ENCODE measurements around the gene SHROOM1.

Gene SHROOM1

DNA sequence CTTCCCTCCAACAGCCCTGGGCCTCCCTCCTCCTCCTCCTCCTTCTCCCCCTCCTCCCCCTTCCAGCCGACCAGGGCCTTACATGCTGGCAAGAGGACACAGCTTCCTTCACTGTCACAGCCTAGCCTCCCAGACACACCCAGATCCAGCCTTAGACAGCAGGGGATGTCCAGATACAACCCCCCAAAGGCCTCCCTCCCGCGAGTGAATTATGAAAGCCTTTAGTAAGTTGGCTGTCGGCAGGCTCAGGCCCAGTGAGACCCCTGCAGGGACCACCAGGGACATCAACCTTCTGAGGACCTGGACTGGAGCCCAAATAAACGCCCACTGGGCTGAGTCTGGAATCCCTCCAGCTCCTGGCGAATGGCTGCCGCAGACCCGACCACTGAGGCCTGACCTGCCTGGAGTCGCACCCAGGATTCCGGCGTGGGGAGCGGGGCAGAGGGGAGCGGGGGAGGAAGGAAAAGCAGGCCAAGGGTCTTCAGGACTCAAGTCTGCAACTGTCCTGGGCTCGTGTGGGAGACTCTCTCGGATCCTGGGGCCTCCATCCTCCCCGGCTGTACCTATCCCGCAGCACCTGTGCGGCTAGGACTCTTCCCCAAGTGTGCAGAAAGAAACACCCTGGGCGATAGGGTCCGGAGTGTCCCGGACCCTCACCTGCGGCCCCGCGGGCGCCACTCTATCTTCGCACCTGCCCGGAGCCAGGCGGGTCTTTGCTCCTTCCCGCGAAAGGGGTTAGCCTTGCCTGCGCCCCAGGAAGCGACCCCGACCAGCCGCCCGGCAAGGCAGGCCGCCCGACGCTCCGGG is 54.1 kb downstream of the SHROOM1 start:
- no peak for DNase-seq (ENCODE audit: low read depth)

DNA sequence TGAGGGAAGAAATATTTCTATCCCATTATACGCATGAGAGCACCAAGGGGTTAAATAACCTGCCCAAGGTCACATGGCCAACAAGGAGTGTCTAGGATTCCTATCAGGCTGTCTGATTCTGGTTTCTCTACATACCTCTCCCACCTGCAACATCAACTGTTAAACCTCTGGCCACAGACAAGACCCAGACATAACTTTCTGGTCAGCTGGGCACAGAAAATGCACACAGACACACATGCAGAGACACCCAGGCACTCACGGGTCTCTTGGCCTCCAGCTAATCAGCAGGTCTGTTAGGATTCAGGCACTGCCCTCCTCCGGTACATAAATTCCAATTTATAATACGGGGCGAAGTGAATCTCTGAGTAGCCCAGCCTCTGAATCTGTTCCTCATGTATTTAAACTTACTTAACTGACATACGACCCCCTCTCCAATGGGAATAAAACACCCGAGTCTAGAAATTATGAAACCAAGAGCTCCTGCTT is 54.9 kb downstream of the SHROOM1 start:
- DNase-seq (ENCODE audit: low read depth), result no peak

DNA sequence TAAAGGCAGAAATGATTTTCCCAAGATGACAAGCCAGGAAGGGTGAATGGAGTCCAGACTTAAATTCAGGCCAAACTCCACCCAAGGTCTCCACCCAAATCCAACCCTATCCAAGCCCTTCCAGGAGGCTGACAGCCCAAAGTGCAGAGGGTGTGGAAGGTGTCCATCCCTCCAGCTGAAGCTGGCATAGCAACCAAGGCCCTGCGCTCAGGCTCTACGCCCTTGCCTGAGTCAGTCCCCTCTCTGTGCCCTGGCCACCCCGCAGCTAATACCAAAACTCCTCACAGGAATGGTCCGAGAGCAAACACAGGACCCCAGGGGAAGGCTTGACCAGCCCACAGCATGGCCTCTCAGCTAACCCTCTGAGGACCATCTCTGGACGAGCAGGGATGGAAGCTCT is 55.6 kb downstream of the SHROOM1 start:
- DNase-seq (ENCODE audit: low read depth), result no peak

DNA sequence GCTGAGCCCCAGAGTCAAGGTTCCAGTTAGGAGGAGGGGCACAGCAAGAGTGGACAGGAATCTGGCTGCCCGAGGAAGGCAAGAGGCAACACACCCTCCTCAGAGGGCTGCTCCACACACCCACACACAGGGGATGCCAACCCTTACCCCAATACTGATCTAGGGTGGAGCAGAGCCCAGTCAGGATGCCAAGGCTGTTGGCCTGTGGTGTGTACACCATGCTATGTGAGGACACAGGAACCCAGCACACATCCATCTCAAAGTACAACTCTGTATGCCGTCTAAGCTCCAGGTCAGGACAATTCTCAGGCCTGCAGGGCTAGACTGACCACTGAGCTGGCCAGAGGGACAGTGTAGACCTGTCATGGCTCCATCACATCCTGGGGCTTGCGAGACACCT is 56.0 kb downstream of the SHROOM1 start:
- no peak for DNase-seq (ENCODE audit: low read depth)

DNA sequence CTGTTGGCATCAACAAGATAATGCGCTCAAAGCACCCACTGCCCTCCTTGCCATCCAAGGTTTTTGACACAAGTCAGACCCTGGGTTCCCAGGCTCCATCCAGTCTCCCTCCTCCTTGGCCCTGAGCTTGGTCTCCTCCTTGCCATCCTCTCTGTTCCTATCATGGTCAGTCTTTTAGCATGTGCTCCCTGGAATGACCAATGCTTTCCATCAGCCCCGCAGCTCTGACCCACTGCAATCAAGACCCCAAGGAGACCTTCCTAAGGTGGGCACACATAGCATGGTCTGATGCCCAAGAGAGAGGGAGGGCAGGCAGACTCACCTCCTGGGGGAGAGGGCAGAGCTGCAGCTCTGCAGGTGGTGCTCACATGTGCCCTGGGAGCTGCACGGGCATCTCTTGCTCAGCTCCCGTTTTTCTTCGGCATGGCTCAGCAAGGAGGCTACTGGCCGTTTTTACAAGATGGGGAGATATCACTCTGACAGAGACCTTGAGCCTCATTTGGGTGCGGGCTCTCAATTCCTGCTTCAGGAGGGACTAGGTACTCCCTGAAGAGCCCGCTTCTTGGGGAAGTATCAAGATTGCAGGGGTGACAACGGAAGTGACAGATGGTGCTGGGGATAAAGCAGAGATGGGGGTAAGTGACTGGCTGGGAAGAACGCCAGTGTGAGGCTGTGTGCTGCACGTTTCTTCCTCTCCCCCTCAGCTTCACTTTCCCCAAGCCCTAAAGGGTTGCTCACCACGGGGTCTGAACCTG is 56.7 kb downstream of the SHROOM1 start:
- no peak for DNase-seq (ENCODE audit: low read depth)

DNA sequence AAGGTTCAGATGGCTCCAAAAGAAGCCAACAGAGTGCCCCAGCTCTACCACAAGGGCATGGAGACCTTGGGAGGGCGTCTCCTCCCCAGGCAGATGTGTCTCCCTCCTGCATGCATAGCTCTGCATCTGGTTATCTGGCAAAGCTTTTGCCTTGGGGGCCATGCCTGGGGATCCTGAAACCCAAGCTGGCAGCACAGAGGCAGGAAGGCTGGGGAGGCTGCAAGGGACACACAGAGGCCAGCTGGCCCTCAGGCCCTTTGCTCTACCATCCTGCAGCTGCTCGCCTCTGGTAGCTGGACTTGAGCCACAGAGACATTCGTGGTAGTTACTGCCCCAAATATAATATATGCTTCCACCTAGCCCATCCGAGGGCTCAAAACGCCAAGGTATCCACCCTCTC is 57.3 kb downstream of the SHROOM1 start:
- DNase-seq (ENCODE audit: low read depth), result no peak

DNA sequence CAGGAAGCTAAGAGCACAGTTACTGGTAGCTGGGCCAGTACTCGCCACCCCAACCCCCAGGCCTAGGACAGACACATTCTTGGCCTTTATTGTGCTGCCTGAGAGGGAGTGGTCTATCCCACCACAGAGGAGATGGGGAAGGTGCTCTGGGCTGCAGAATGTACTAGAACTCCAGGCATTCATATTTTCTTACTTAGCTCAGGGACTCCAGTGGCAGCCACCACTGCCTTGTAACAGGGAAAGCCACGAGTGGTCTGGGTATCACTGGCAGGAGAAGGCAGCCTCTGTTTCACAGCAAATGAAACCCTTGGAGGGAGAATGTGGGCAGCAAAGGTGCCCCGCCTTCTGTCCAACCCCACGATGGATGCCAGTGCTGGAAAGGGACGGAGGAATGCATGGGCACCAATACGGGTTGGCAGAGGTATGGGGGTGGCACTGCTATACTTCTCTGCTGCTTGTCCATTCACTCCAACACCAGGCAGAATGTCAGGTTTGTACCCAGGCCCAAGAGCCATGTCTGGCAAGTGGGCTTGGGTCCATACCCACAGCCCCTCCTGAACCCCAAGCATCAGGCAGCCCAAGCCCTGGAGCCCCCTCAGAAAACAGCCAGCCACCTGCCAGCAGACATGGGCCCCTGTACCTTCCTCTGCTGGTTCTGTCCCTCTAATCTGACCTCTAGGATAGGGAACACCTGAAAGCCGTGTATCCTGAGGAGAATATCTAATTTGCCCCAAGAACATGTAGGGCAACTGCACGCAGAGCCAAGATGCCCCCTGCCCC is 58.0 kb downstream of the SHROOM1 start:
- DNase-seq (ENCODE audit: low read depth), result no peak

Measured in activated T-cell treated with anti-CD3 and anti-CD28 coated beads for 24 hours (primary cell).